ENCODE measurements around the gene SLC9A2.

Gene SLC9A2

GRCh38 chr2:102619414-102620319 lies at the start of gene SLC9A2:
SLC9A2 (plus strand) TSS chr2:102619553; CDS start chr2:102619849, 296 bp downstream.
- Histone ChIP-seq H3K36me3 (no peaks in the 10 kb centered on the region), H3K27me3 (ENCODE audit: insufficient read depth, low read depth, severe bottlenecking) (peaks cover 86% of the 10 kb centered on the region), H3K9me3 (ENCODE audit: severe bottlenecking) (peaks cover 2% of the 10 kb centered on the region), H3K4me3 (ENCODE audit: low read depth, low read length) (no peak within 1 kb of the TSS), H3K27ac (no peak within 1 kb of the TSS)
- no peak for TF ChIP-seq CTCF (IDR thresholded peaks at IDR 0.05; ENCODE audit: low read depth, low read length)
- no peak for DNase-seq

GRCh38 chr2:102575888-102576287 lies 43.5 kb upstream of the SLC9A2 start:
- Histone ChIP-seq H3K27me3 (ENCODE audit: insufficient read depth, low read depth, severe bottlenecking) (peaks cover 22% of the 10 kb centered on the region), H3K9me3 (ENCODE audit: severe bottlenecking) (no peaks in the 10 kb centered on the region), H3K27ac (no peak overlapping the region), H3K4me3 (ENCODE audit: low read depth, low read length) (no peak overlapping the region), H3K36me3 (no peaks in the 10 kb centered on the region)
- no peak for TF ChIP-seq CTCF (IDR thresholded peaks at IDR 0.05; ENCODE audit: low read depth, low read length)
- DNase-seq: no peak

GRCh38 chr2:102578376-102578775 lies 41.0 kb upstream of the SLC9A2 start:
- no peak overlapping the region for H3K27ac ChIP-seq
- no peak for TF ChIP-seq CTCF (IDR thresholded peaks at IDR 0.05; ENCODE audit: low read depth, low read length)
- H3K9me3 ChIP-seq (ENCODE audit: severe bottlenecking): no peaks in the 10 kb centered on the region
- no peak for DNase-seq
- H3K27me3 ChIP-seq (ENCODE audit: insufficient read depth, low read depth, severe bottlenecking): peaks cover 21% of the 10 kb centered on the region
- H3K4me3 ChIP-seq (ENCODE audit: low read depth, low read length): no peak overlapping the region
- no peaks in the 10 kb centered on the region for H3K36me3 ChIP-seq

GRCh38 chr2:102581911-102582310 lies 37.4 kb upstream of the SLC9A2 start:
- DNase-seq: no peak
- Histone ChIP-seq H3K27ac (no peak overlapping the region), H3K27me3 (ENCODE audit: insufficient read depth, low read depth, severe bottlenecking) (peaks cover 41% of the 10 kb centered on the region), H3K36me3 (no peaks in the 10 kb centered on the region), H3K4me3 (ENCODE audit: low read depth, low read length) (no peak overlapping the region), H3K9me3 (ENCODE audit: severe bottlenecking) (no peaks in the 10 kb centered on the region)
- no peak for TF ChIP-seq CTCF (IDR thresholded peaks at IDR 0.05; ENCODE audit: low read depth, low read length)

- no peaks in the 10 kb centered on the region for H3K9me3 ChIP-seq (ENCODE audit: severe bottlenecking)
- H3K27me3 ChIP-seq (ENCODE audit: insufficient read depth, low read depth, severe bottlenecking): peaks cover 49% of the 10 kb centered on the region
- no peak overlapping the region for H3K27ac ChIP-seq
- H3K4me3 ChIP-seq (ENCODE audit: low read depth, low read length): no peak overlapping the region
- no peak for DNase-seq
- H3K36me3 ChIP-seq: no peaks in the 10 kb centered on the region
- TF ChIP-seq CTCF (IDR thresholded peaks at IDR 0.05; ENCODE audit: low read depth, low read length): no peak
These were observed 36.5 kb upstream of the SLC9A2 start for GRCh38 chr2:102582845-102583244.

Measured in WERI-Rb-1 (cell line).